ENCODE data around the gene INHA. TPM values are rescaled to one million over a fixed set of nuclear protein-coding genes. Genes with fewer than 3 reads are reported as not detected.

The INHA gene
- total RNA-seq, 4 donors from 2014 or later, result not detected

GRCh38 chr2:219553463-219553963 is 18.6 kb upstream of the INHA start:
- Histone ChIP-seq H3K4me1 (peaks cover 0 to 16% (median 4%) of the 10 kb centered on the region in 4 donors), H3K27me3 (no peaks in the 10 kb centered on the region), H3K27ac (no peak overlapping the region), H3K9me3 (peaks cover 0 to 4% (median 0%) of the 10 kb centered on the region in 4 donors), H3K4me3 (no peak overlapping the region), H3K36me3 (no peaks in the 10 kb centered on the region)
- TF ChIP-seq POLR2A (IDR thresholded peaks at IDR 0.05), result no peak
- TF ChIP-seq, protein P1, sequence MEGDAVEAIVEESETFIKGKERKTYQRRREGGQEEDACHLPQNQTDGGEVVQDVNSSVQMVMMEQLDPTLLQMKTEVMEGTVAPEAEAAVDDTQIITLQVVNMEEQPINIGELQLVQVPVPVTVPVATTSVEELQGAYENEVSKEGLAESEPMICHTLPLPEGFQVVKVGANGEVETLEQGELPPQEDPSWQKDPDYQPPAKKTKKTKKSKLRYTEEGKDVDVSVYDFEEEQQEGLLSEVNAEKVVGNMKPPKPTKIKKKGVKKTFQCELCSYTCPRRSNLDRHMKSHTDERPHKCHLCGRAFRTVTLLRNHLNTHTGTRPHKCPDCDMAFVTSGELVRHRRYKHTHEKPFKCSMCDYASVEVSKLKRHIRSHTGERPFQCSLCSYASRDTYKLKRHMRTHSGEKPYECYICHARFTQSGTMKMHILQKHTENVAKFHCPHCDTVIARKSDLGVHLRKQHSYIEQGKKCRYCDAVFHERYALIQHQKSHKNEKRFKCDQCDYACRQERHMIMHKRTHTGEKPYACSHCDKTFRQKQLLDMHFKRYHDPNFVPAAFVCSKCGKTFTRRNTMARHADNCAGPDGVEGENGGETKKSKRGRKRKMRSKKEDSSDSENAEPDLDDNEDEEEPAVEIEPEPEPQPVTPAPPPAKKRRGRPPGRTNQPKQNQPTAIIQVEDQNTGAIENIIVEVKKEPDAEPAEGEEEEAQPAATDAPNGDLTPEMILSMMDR (IDR thresholded peaks at IDR 0.05), result no peak
- no peak for DNase-seq

DNA sequence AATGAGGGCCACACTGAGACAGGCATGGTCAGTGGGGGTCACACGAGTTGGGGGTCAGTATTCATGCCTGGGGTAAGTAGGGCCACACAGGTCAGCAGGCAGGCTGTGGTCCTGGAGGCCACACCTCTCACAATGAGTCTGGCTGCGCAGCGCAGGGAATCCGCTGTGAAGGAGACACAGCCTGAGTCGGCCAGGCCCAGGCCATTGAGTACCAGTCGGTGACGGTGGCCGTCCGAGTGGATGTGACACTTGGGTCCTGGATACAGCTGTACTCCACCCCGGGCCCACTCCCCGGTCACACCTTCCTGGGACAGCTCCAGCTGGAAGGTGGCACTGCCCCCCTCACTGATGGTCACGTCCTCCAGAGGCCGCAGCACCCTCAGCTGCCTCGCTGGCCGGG is 17.8 kb upstream of the INHA start:
- DNase-seq, result no peak
- Histone ChIP-seq H3K4me3 (no peak overlapping the region), H3K36me3 (no peaks in the 10 kb centered on the region), H3K4me1 (peaks cover 0 to 16% (median 4%) of the 10 kb centered on the region in 4 donors), H3K9me3 (peaks cover 0 to 4% (median 0%) of the 10 kb centered on the region in 4 donors), H3K27ac (no peak overlapping the region), H3K27me3 (no peaks in the 10 kb centered on the region)
- TF ChIP-seq, protein P1 (IDR thresholded peaks at IDR 0.05), result no peak
- no peak for TF ChIP-seq POLR2A (IDR thresholded peaks at IDR 0.05)

GRCh38 chr2:219555956-219556355 is 16.2 kb upstream of the INHA start:
- H3K36me3 ChIP-seq, result no peaks in the 10 kb centered on the region
- H3K27me3 ChIP-seq, result no peaks in the 10 kb centered on the region
- H3K27ac ChIP-seq, result no peak overlapping the region
- H3K4me1 ChIP-seq, result peaks cover 0 to 16% (median 4%) of the 10 kb centered on the region in 4 donors
- H3K9me3 ChIP-seq, result peaks cover 0 to 4% (median 0%) of the 10 kb centered on the region in 4 donors
- no peak overlapping the region for H3K4me3 ChIP-seq
- no peak for DNase-seq
- TF ChIP-seq, protein P1 (IDR thresholded peaks at IDR 0.05), result no peak
- no peak for TF ChIP-seq POLR2A (IDR thresholded peaks at IDR 0.05)

DNA sequence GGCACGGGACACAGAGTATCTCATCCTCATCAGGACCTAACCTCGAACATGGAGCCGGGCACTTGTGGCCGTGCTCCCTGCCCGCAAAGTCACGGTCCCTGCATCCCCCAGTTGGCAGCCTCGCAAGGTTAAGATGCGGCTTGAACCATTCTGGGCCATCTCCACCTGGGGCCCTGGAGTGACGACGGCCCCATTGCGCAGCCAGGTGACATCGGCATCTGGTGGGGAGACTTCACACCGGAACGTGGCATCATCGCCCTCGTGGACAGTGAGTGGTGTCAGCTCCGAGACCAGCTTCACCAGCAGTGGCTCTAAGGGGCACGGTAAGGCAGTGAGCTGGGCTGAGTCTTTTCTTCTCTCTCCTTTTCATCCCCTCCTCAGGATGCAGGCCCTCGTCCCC is 15.7 kb upstream of the INHA start:
- H3K4me1 ChIP-seq, result peaks cover 0 to 16% (median 4%) of the 10 kb centered on the region in 4 donors
- no peaks in the 10 kb centered on the region for H3K36me3 ChIP-seq
- TF ChIP-seq, protein P1 (IDR thresholded peaks at IDR 0.05), result no peak
- no peak for TF ChIP-seq POLR2A (IDR thresholded peaks at IDR 0.05)
- no peak for DNase-seq
- H3K27ac ChIP-seq, result no peak overlapping the region
- no peak overlapping the region for H3K4me3 ChIP-seq
- H3K27me3 ChIP-seq, result no peaks in the 10 kb centered on the region
- peaks cover 0 to 4% (median 0%) of the 10 kb centered on the region in 4 donors for H3K9me3 ChIP-seq

DNA sequence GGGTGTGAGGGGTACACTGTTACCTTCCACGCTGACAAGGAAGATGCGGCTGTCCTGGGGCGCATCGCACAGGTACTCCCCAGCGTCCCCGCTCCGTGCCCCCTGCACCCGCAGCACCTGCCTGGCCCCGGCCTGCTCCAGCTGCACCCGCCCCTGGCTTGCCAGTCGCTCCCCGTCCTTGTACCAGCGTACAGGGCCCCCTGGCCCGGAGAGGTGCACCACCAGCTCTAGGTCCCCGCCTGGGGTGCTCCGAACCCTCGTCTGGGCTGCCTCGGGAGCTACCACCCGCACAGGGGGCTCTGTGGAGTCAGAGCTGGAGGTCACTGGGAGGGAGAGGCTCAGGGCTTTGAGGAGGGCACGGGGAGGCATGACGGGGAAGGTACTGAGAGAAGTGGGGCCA is 14.8 kb upstream of the INHA start:
- Histone ChIP-seq H3K27me3 (no peaks in the 10 kb centered on the region), H3K36me3 (no peaks in the 10 kb centered on the region), H3K4me3 (no peak overlapping the region), H3K27ac (no peak overlapping the region), H3K9me3 (peaks cover 0 to 4% (median 0%) of the 10 kb centered on the region in 4 donors), H3K4me1 (peaks cover 0 to 11% (median 2%) of the 10 kb centered on the region in 4 donors)
- DNase-seq, result no peak
- TF ChIP-seq, protein P1 (IDR thresholded peaks at IDR 0.05), result no peak
- no peak for TF ChIP-seq POLR2A (IDR thresholded peaks at IDR 0.05)

All from Peyer's patch (tissue), 4 donors.